Measurements from ENCODE around the gene PRPF40A. TPM values are rescaled to one million over a fixed set of nuclear protein-coding genes. Genes with fewer than 3 reads are reported as not detected.
A peak's percentile ranks its signal among the peaks of the same experiment; 100 is the strongest.

PRPF40A gene
- total and polyA plus RNA-seq, 2 of the 13 experiments (the other 11 are each of a cell fraction or from before 2014, with no cell fraction given) = 146 to 207 TPM

DNA sequence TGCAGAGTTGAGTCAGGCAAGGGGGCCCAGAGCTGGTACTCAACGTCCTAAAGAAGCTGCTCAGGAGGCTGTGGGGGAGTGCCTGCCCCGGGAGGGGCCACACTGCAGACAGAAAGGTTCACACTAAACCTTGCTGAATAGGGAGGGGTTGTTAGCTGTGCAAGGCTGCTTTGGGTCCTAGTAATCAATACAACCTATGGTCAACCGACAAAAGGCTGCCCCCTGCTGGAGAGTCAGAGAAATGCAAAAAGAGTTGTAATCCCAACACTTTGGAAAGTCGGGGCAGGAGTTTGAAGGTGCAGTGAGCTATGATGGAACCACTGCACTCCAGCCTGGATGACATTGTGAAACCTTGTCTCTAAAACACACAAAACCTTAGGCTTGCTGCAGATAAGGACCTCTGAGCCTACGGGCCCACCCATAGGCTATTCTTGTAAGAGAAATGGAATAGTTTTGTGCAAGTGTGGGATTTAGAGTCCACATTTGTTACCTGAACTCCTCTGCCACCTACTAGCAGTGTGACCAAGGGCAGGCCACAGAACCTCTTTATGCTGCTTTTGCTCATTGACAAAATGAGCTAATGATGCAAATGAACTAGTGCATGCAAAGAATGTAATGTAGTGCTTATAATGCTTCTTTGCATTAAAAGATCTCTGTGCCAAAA lies 81.5 kb downstream of the PRPF40A start (continued):
- TF ChIP-seq, protein P1, sequence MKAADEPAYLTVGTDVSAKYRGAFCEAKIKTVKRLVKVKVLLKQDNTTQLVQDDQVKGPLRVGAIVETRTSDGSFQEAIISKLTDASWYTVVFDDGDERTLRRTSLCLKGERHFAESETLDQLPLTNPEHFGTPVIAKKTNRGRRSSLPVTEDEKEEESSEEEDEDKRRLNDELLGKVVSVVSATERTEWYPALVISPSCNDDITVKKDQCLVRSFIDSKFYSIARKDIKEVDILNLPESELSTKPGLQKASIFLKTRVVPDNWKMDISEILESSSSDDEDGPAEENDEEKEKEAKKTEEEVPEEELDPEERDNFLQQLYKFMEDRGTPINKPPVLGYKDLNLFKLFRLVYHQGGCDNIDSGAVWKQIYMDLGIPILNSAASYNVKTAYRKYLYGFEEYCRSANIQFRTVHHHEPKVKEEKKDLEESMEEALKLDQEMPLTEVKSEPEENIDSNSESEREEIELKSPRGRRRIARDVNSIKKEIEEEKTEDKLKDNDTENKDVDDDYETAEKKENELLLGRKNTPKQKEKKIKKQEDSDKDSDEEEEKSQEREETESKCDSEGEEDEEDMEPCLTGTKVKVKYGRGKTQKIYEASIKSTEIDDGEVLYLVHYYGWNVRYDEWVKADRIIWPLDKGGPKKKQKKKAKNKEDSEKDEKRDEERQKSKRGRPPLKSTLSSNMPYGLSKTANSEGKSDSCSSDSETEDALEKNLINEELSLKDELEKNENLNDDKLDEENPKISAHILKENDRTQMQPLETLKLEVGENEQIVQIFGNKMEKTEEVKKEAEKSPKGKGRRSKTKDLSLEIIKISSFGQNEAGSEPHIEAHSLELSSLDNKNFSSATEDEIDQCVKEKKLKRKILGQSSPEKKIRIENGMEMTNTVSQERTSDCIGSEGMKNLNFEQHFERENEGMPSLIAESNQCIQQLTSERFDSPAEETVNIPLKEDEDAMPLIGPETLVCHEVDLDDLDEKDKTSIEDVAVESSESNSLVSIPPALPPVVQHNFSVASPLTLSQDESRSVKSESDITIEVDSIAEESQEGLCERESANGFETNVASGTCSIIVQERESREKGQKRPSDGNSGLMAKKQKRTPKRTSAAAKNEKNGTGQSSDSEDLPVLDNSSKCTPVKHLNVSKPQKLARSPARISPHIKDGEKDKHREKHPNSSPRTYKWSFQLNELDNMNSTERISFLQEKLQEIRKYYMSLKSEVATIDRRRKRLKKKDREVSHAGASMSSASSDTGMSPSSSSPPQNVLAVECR (CRISPR knock-in tag; IDR thresholded peaks at IDR 0.05; ENCODE audit: borderline replicate concordance) = no peak; the same call in 1 of the 2 replicates
- TF ChIP-seq, protein P2, sequence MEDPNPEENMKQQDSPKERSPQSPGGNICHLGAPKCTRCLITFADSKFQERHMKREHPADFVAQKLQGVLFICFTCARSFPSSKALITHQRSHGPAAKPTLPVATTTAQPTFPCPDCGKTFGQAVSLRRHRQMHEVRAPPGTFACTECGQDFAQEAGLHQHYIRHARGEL (CRISPR knock-in tag; IDR thresholded peaks at IDR 0.05) = no peak
- no peak for TF ChIP-seq NFATC3 (CRISPR knock-in tag; IDR thresholded peaks at IDR 0.05)
- no peak for TF ChIP-seq NPAS2 (CRISPR knock-in tag; IDR thresholded peaks at IDR 0.05; ENCODE audit: borderline replicate concordance)
- TF ChIP-seq, protein P3, sequence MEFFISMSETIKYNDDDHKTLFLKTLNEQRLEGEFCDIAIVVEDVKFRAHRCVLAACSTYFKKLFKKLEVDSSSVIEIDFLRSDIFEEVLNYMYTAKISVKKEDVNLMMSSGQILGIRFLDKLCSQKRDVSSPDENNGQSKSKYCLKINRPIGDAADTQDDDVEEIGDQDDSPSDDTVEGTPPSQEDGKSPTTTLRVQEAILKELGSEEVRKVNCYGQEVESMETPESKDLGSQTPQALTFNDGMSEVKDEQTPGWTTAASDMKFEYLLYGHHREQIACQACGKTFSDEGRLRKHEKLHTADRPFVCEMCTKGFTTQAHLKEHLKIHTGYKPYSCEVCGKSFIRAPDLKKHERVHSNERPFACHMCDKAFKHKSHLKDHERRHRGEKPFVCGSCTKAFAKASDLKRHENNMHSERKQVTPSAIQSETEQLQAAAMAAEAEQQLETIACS (CRISPR knock-in tag; IDR thresholded peaks at IDR 0.05) = no peak
- TF ChIP-seq SAP130 (CRISPR knock-in tag; IDR thresholded peaks at IDR 0.05; ENCODE audit: low read depth) = 0 out of 2 replicates have a peak, but pooled peaks have one; percentile 31
- no peak for TF ChIP-seq ZZZ3 (CRISPR knock-in tag; IDR thresholded peaks at IDR 0.05; ENCODE audit: borderline replicate concordance)
- TF ChIP-seq, protein P4, sequence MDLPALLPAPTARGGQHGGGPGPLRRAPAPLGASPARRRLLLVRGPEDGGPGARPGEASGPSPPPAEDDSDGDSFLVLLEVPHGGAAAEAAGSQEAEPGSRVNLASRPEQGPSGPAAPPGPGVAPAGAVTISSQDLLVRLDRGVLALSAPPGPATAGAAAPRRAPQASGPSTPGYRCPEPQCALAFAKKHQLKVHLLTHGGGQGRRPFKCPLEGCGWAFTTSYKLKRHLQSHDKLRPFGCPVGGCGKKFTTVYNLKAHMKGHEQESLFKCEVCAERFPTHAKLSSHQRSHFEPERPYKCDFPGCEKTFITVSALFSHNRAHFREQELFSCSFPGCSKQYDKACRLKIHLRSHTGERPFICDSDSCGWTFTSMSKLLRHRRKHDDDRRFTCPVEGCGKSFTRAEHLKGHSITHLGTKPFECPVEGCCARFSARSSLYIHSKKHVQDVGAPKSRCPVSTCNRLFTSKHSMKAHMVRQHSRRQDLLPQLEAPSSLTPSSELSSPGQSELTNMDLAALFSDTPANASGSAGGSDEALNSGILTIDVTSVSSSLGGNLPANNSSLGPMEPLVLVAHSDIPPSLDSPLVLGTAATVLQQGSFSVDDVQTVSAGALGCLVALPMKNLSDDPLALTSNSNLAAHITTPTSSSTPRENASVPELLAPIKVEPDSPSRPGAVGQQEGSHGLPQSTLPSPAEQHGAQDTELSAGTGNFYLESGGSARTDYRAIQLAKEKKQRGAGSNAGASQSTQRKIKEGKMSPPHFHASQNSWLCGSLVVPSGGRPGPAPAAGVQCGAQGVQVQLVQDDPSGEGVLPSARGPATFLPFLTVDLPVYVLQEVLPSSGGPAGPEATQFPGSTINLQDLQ (CRISPR knock-in tag; IDR thresholded peaks at IDR 0.05) = no peak
- TF ChIP-seq, protein P5, sequence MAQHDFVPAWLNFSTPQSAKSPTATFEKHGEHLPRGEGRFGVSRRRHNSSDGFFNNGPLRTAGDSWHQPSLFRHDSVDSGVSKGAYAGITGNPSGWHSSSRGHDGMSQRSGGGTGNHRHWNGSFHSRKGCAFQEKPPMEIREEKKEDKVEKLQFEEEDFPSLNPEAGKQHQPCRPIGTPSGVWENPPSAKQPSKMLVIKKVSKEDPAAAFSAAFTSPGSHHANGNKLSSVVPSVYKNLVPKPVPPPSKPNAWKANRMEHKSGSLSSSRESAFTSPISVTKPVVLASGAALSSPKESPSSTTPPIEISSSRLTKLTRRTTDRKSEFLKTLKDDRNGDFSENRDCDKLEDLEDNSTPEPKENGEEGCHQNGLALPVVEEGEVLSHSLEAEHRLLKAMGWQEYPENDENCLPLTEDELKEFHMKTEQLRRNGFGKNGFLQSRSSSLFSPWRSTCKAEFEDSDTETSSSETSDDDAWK (CRISPR knock-in tag; IDR thresholded peaks at IDR 0.05) = no peak
- TF ChIP-seq REL (CRISPR knock-in tag; conservative IDR thresholded peaks at IDR 0.05) = no peak
- no peak for TF ChIP-seq MBD4 (IDR thresholded peaks at IDR 0.05; ENCODE audit: borderline replicate concordance, low read length)
- TF ChIP-seq ZNF138 (CRISPR knock-in tag; IDR thresholded peaks at IDR 0.05; ENCODE audit: low read depth) = no peak
- no peak for TF ChIP-seq SMARCC2 (IDR thresholded peaks at IDR 0.05)
- no peak for TF ChIP-seq FOXK1 (CRISPR knock-in tag; IDR thresholded peaks at IDR 0.05; ENCODE audit: borderline replicate concordance, low read depth)
- peak; percentile 49; the same call in 1 of the 2 replicates for TF ChIP-seq REPIN1 (CRISPR knock-in tag; IDR thresholded peaks at IDR 0.05; ENCODE audit: borderline replicate concordance, low read depth)
- no peak for TF ChIP-seq SETDB1 (CRISPR knock-in tag; IDR thresholded peaks at IDR 0.05; ENCODE audit: borderline replicate concordance)
- TF ChIP-seq ZNF331 (CRISPR knock-in tag; IDR thresholded peaks at IDR 0.05) = peak; percentile 54; the same call in 1 of the 2 replicates
- TF ChIP-seq ISL2 (CRISPR knock-in tag; IDR thresholded peaks at IDR 0.05) = 0 out of 2 replicates have a peak, but pooled peaks have one; percentile 20
- TF ChIP-seq KLF9 (CRISPR knock-in tag; IDR thresholded peaks at IDR 0.05; ENCODE audit: low read depth) = no peak
- no peak for TF ChIP-seq NCOA5 (CRISPR knock-in tag; IDR thresholded peaks at IDR 0.05)

All from HepG2 (cell line).